HG02678 (cell line): Measurements from ENCODE around the gene LPIN1.

Experiments
- ATAC-seq: cut with Tn5 transposase; IDR thresholded peaks from one replicate; pipeline ENCODE4 v1.9.1; 2021; ENCODE audit warnings: mild to moderate bottlenecking, moderate library complexity; ENCODE audit not compliant: unreplicated experiment

LPIN1 gene

DNA sequence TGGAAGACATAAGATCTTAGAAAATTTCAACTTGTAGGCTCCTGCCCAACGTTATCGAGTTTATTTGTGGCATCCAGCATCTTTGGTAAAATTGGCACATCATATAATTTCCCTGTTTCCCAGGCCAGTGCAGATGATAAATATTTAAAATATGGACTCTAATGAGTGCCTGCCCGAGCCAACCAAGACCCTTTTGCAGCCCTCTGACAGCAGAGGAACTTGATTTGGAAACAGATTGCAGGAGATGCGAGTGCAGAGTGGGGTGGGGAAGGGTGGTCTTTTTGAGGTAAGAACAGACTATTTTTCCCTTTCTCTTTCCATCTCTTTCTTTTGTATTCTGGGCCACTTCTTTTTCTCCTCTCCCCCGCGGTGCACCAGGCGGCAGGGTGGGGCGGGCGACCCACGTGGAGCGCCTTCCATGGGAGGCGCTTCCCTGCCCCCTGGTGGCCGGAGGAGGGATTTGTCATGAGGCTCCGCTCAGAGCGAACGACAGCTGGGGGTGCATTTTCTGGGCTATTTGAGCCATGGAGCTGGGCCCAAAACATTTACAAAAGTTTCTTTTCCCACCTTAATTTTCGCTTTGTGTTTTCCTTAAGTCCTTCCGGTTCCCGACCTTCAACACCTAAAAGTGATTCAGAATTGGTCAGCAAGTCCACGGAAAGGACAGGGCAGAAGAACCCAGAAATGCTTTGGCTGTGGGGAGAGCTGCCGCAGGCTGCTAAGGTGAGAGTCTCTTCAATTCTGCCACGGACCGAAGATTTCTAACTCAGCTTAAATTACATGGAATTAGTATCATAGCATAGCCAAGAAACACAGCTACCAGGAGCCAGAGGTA is 32.7 kb downstream of the LPIN1 start:
- ATAC-seq = peak; percentile 84

- no peak for ATAC-seq
These were observed 35.2 kb downstream of the LPIN1 start for GRCh38 chr2:11781602-11782001.

DNA sequence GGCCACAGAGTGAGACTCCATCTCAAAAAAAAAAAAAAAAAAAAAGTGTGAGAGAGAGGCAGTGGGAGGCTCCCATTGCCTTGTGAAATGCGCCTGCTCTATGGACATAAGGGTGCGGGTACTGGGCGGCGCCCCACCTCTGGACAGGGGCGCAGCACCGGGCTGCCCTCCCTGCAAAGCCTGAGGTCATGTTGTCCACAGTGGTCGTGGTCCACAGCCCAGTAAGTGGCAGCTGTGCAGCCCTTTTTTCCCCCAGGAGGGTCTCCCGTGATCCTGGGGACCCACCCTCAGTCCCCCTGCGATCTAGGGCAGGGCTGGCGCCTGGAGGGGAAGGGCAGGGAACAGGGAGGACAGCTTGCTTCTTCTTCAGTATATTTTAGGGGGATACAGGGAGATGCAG is 37.8 kb downstream of the LPIN1 start:
- no peak for ATAC-seq

DNA sequence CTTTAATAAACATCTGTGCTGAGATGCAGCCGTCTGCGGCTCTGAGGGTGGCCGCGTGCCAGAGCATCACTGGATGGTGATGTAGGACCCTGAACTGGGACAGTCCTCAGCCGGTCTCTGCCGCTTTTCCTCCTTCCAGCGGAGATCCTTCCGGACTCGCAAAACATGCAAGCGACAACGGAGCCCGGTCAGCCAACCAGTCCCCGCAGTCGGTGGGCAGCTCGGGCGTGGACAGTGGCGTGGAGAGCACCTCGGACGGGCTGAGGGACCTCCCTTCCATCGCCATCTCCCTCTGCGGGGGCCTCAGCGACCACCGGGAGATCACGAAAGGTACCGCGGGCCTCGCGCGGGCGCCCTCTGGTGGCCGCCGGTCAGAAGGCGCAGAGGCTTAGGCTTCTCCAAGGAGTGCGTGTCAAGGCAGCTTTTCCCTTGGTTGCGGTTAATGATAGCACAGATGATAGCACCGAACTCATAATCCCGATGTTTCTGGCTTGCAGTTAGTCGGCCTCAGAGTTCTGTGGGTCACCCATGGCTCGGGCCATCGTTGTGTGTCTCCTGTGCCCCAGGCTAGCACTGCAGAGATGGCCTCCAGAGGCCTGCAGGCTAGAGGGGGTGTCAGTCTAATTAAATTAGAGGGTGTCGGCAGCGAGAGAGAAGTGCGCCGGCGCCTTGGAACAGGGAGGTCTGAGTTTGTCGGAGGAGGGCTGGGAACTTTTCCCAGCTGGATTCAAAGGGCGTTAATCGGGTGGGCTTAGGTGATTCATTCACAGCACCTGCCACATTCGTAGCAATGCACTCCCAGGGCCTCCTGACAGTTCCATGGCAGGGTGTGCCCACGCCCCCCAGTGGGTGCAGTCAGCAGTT is 38.5 kb downstream of the LPIN1 start:
- ATAC-seq = no peak

DNA sequence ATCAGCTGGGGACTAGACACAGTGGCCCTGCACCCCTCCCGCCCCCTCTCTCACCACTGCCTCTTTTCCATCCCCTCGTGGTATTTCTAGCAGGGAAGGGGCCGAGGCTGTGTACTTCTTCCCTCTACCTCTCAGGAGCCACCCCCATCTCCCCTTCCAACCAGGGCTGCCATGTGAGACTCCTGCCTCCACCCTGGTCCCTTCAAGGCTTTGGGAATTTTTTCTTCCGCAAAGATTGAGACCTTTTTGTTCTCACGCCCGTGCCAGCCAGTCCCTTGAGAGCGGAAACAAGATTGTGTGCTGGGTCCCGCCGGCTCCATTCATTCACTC is 39.1 kb downstream of the LPIN1 start:
- ATAC-seq = no peak

DNA sequence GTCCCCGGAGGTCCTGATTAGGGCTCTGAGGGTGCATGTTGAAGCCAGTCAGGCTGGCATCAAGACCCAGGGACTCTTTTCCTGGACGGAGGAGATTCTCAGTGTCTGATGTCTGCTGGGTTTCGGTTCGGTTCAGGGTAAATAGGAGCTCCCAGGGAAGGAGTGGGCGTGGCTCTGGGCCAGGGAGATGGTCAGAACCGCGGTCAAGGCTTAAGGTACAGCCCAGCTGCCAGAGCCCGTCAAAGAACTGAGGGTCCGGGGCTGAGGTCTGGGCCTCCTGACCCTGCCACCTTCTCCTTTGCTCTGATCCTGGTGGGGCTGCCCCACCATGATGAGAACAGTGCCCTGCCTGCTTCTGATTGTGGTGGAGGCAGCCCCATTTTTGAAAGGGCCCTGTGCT is 39.8 kb downstream of the LPIN1 start:
- no peak for ATAC-seq

DNA sequence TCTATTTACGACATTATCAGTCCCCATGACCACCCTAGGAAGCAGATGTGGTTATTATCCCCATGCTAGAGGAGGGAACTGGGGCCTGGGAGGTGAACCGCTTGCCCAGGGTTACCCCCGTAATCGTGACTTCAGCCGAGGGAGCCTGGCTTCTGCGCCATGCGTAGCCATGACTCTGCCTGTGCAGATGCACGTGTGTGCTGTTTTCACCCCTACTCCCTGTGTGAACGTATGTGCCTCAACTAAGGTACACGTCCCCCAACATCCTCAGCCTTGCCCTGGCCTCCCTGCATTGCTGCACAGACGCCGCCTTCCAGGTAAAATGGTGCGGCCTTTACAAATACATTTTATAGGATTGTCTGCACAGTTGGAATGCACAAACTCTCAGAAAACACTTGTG is 40.2 kb downstream of the LPIN1 start:
- ATAC-seq = no peak

GRCh38 chr2:11787991-11788390 is 41.6 kb downstream of the LPIN1 start:
- ATAC-seq = no peak

DNA sequence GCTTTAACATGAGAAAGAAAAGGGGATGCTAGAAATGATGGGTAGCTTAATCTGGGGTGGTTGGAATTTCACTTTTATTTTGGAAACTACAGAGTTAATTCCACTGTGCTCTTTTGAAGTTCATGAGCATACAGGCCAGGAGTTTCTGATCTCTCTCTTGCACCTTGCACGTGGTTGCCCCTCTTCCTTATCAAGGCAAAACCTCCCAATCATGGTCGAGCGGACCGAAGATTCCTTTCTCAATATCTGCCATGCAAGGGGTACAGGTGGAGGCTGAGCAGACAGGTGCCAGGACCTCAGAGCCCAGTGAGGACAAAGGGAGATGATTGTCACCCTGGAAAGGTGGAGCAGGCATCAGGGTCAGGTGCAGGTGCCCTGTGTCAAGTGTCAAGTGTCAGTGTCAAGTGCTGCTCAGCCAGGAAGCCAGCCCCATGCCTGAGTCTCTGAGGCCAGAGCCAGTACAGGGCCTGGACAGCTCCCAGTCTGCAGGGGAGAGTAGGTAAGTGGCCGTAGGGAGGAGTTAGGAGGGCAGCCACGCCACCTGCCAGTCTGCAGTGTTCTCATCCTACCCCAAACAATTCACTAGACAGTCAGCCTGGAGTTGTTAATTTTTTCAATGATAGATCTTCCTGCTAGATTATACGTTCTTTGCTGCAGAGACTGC is 42.2 kb downstream of the LPIN1 start:
- ATAC-seq = no peak

DNA sequence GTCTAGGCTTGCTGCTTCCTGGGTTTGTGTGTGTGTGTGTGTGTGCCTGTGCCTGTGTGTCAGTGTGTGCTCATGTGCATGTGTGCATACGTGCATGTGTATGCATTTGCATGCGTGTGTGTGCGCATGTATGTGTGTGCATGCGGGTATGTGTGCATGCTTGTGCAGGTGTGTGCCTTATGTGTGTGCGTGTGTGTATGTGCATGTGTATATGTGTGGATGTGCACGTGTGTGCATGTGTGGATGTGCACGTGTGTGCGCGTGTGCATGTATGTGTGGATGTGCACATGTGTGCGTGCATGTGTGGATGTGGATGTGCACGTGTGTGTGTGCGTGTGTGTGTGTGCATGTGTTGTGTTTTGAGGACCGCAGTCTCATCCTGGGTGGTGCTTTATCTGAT is 42.8 kb downstream of the LPIN1 start:
- ATAC-seq = no peak

DNA sequence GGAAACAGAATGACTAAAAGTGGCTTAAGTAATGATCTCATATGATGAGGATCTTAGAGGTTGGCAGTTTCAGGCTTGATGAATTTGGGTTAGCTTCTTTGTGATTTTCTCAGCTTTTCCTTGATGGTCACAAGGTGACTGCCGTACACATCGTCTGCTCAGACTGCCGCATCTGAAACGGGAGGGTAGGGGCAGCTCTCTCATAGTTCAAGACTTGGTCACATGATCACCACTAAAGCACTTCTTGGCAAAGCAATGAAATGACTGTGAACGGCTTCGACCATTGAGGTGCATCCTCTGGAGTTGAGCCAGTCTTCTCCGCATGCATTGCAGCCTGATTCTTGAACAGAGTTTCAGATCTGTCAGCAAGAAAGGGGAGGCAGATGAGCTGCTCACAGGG is 43.8 kb downstream of the LPIN1 start:
- ATAC-seq = no peak

GRCh38 chr2:11795590-11795989 is 49.2 kb downstream of the LPIN1 start:
- ATAC-seq = no peak

DNA sequence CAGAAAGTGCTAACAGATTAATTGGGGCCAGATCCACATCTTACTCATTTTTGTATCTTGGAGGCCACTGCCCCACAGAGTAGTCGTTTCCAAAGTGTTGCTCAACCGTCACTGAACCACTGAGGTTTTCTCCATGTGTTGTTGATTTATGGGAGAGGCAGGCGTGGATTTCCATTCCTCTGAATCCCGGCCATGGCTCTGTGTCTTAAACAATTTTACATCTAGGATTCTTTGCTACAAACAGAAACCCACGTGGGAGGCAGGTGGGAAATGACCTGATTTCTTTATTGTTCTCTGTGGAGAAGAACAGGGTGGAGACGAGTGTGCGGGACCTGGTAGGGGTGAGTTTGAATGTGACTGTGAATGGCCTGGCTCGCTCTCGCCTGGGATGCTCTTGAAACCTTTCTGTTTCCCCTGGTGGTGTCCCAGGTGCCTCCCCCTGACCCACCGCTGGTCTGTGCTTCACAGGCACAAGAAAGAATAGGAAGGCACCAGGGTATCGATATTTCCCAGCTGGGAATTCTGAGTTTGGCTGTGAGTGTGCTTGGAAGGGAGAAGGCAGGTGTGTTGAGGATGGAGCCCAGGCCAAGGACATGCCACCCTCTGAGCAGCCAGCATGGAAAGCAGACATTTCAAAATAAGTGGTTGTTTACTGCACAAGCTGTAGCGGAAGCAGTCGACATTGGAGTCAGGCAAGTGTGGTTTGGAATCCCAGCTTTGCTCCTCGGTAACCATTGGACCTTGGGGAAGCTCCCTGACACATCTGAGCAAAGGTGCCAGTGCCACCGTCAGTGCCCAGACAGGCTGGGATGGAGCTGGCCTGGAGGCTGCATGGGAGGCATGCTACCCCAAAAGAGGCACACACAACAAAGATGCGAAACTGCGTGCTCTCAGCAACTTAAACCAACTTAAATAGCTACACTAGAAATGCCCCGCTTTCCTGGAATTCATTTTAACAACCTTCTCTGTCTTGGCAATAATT is 50.0 kb downstream of the LPIN1 start:
- no peak for ATAC-seq

DNA sequence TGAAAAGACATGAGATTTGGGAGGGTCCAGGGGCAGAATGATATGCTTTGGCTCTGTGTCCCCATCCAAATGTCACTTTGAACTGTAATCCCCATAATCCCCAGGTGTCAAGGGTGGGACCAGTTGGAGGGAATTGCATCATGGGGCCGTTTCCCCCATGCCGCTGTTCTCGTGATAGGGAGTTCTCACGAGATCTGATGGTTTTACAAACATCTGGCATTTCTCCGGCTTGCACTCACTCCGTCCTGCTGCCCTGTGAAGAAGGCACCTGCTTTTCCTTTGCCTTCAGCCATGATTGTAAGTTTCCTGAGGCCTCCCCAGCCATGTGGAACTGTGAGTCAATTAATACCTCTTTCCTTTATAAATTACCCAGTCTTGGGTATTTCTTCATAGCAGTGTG is 51.4 kb downstream of the LPIN1 start:
- ATAC-seq = no peak

DNA sequence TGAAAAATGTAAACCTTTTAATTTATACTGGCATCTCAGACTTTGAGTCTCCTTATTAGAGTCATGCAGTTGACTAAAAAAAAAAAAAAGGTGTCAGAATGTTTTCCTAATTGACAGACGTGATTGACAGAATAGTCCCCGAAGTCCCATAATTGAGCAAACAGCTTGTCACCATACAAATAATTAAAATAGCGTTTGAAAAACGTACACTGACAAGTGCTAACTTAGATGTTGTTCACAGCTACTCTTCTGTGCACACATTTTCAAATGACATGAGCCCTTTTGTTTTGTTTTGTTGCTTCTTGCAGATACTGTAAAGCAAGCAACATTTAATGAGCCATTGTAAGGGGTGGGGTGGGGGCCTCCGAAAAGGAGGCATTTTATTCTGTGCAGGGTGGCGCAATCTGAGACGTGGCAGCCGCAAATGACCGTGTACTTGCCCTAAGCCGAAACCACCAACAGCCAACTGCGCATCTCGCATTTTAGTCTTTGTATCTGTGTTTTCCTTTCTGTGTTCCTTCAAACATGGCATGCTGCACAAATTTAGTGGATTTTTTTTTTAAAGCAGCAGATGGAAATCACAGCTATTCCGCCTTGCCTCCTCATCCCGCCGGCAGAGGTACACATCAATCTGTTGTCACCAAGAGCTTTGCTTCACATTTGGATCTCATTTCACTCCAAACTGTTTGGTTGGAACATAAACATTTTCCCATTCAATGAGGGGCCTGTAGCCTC is 52.4 kb downstream of the LPIN1 start:
- no peak for ATAC-seq

- ATAC-seq = no peak
These were observed 53.4 kb downstream of the LPIN1 start for GRCh38 chr2:11799826-11800225.

- ATAC-seq = no peak
These were observed 56.4 kb downstream of the LPIN1 start for GRCh38 chr2:11802782-11803191.

DNA sequence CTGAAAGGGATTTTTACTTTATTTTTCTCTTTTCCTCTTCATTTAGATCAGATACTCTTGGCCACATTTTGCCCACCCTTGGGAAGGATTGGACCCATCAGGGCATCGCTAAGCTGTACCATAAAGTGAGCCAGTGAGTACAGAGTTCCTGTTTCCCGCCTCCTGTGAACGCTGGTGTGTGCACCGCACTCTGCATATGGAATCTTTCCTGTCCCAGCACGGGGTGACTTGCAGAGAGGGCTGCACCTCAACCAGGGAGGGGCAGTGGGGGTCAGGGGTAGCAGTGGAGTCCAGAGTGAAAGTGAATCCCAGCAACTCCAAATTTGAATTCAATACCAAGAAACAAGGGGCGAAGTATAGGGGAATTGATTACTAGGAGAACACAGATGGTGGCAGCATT is 58.6 kb downstream of the LPIN1 start:
- ATAC-seq = no peak

GRCh38 chr2:11805920-11806319 is 59.5 kb downstream of the LPIN1 start:
- no peak for ATAC-seq
